Measurements from ENCODE around the gene ATP6V1G1. TPM values are rescaled to one million over a fixed set of nuclear protein-coding genes. Genes with fewer than 3 reads are reported as not detected.

The ATP6V1G1 gene
- total RNA-seq, 1 experiment from 2014 or later = 119 TPM

DNA sequence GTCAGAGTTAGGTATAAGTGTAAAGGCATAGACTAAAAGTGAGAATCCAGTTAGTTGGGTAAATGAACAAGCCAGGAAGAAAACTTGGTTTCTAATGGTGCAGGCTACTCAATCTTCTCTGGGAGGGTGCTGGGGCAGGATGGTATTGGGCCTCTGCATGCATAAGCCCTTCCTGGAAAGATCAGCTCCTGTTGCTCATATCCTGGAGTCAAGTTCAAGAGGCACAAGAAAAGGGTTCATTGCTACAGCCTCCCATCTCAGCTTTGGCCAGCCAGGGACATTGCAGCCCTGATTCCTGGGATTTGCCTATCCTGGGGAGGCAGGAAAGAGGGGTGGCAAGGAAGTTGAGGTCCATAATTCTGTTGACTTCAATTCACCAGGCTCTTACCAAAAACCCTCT, 40.7 kb upstream of the ATP6V1G1 start:
- Histone ChIP-seq H3K79me1 (ENCODE audit: insufficient read depth, low read depth, low read length, poor library complexity, severe bottlenecking) (no peaks in the 10 kb centered on the region), H4K8ac (replicated peaks; ENCODE audit: insufficient read length, low read depth, low read length) (no peak overlapping the region), H3K27me3 (ENCODE audit: insufficient read depth, low read length) (no peaks in the 10 kb centered on the region), H3K9ac (ENCODE audit: extremely low read depth, insufficient read length, low read length) (no peak overlapping the region), H4K91ac (ENCODE audit: insufficient read length, low read depth, low read length) (no peak overlapping the region), H2BK12ac (ENCODE audit: insufficient read length, low read depth, low read length) (no peak overlapping the region), H2BK5ac (ENCODE audit: insufficient read length, low read length) (no peak overlapping the region), H3K4me2 (ENCODE audit: insufficient read depth, insufficient read length, low read length) (no peak overlapping the region), H2AFZ (ENCODE audit: low read length) (no peak overlapping the region), H3K9me3 (ENCODE audit: control insufficient read depth, low read depth, low read length) (no peaks in the 10 kb centered on the region), H3K79me2 (ENCODE audit: insufficient read depth, low read length) (no peaks in the 10 kb centered on the region), H3K56ac (ENCODE audit: insufficient read length, low read depth, low read length) (no peak overlapping the region), H2AK5ac (ENCODE audit: insufficient read length, low read length) (no peak overlapping the region), H3K23me2 (ENCODE audit: insufficient read length, low read depth, low read length, poor library complexity, severe bottlenecking) (no peaks in the 10 kb centered on the region), H3K18ac (ENCODE audit: insufficient read length, low read depth, low read length) (no peak overlapping the region), H2BK15ac (ENCODE audit: low read depth, low read length) (no peak overlapping the region), H3K23ac (ENCODE audit: insufficient read length, low read depth, low read length) (no peak overlapping the region), H3T11ph (ENCODE audit: low read length) (no peak overlapping the region), H3K14ac (ENCODE audit: insufficient read depth, low read length) (no peak overlapping the region), H4K5ac (ENCODE audit: insufficient read length, low read depth, low read length) (no peak overlapping the region), H2BK20ac (ENCODE audit: low read depth, low read length, poor library complexity, severe bottlenecking) (no peak overlapping the region), H2BK120ac (ENCODE audit: low read depth, low read length, poor library complexity, severe bottlenecking) (no peak overlapping the region), H3K27ac (ENCODE audit: insufficient read length, low read depth, low read length) (no peak overlapping the region), H3K4me1 (ENCODE audit: insufficient read depth, low read length) (no peaks in the 10 kb centered on the region), H4K20me1 (ENCODE audit: control insufficient read depth, insufficient read depth, insufficient read length) (no peaks in the 10 kb centered on the region), H3K4ac (ENCODE audit: low read depth, low read length) (no peak overlapping the region)
- Mint-ChIP-seq H3K27ac (no peak overlapping the region), H3K4me3 (no peak overlapping the region), H3K36me3 (ENCODE audit: insufficient read depth in 1 of 3, low read depth in 3 of 3) (no peaks in the 10 kb centered on the region), H3K9me3 (no peaks in the 10 kb centered on the region), H3K27me3 (ENCODE audit: low read depth) (peaks cover 6% of the 10 kb centered on the region), H3K4me1 (peaks cover 0 to 5% of the 10 kb centered on the region in 2 experiments; a peak in 3 of 4 replicates)
- TF ChIP-seq, protein P1, sequence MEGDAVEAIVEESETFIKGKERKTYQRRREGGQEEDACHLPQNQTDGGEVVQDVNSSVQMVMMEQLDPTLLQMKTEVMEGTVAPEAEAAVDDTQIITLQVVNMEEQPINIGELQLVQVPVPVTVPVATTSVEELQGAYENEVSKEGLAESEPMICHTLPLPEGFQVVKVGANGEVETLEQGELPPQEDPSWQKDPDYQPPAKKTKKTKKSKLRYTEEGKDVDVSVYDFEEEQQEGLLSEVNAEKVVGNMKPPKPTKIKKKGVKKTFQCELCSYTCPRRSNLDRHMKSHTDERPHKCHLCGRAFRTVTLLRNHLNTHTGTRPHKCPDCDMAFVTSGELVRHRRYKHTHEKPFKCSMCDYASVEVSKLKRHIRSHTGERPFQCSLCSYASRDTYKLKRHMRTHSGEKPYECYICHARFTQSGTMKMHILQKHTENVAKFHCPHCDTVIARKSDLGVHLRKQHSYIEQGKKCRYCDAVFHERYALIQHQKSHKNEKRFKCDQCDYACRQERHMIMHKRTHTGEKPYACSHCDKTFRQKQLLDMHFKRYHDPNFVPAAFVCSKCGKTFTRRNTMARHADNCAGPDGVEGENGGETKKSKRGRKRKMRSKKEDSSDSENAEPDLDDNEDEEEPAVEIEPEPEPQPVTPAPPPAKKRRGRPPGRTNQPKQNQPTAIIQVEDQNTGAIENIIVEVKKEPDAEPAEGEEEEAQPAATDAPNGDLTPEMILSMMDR (conservative IDR thresholded peaks at IDR 0.05) = no peak
- no peak for DNase-seq
